HG03354 (cell line): ENCODE results near the gene NHSL1.
"Not testable (repeated sequence)": the region's sequence is repeated elsewhere in the genome, so short reads cannot be mapped to it uniquely, and the experiment has no call there.

Experiments
- ATAC-seq: cut with Tn5 transposase; IDR thresholded peaks from one replicate; pipeline ENCODE4 v1.9.1; 2021; ENCODE audit warnings: mild to moderate bottlenecking; ENCODE audit not compliant: unreplicated experiment, poor library complexity, severe bottlenecking

The NHSL1 gene

DNA sequence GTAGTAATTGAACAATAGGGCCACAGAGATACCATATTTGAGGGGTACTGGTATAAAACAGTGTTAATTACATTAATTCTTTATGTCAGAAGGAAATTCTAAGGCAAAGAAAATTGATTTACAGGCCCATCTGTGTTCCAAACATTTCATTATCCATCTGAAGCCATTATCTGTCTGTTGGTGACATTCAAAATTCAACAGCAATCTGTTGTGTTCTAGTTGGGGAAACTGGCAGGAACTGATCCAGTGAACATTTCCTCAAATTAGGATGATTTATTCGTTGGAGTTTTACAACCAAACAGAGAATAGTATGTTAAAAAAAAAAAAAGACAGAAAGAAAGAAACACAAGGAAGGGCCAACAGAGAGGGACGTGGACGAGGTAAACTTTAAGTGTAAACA is 65.2 kb downstream of the NHSL1 start:
- no peak for ATAC-seq

DNA sequence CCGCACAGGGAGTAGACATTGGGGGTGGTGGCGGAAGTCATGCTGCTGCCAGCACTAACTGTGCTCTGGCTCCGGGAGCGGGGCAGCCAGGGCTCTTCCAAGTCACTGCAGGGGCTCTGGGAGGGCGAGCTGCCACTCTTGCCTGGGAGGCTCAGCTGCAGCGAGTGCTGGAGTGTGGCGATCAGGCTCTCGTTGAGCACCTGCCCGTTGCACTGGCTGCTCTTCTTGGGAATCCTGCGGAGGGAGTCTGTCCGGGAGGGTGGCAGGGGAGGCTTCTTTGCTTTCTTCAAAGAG is 67.3 kb downstream of the NHSL1 start:
- ATAC-seq: no peak

DNA sequence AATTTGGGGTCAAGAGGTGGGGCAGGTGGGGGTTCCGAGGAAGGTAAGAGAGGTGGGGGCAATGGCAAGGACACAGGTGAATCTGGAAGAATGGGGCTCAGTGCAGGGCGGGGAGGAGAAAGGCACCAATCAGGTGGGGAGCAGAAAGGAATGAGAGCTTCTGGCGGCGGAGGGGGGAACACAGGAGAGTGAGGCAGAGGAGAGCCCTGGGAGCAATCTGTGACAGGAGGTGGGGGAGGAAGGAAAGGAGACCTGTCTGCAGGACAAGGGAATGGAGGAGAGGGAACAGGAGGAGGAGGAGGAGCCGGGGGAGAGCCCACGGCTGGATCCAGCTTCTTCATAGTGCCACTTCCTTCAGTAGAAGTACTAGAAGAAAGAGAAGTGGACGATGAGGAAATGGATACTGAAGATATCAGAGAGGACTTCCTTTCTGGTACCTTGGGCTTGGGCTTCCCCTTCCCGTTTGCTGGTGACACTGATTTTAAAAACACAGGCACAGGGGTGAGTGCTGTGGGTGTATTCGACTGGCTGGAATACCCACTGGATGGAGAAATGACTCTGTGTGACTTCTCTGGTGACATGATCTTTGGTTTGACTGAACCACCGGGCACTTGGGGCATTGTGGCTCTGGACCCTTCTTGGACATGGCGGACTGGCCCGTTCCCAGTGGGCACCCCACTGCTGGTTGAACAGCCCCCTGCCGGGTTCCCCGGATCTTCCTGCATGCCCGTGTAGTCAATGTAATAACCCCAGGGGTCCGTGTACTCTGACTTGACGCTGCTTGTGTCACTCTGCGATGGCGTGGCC is 67.8 kb downstream of the NHSL1 start:
- no peak for ATAC-seq

DNA sequence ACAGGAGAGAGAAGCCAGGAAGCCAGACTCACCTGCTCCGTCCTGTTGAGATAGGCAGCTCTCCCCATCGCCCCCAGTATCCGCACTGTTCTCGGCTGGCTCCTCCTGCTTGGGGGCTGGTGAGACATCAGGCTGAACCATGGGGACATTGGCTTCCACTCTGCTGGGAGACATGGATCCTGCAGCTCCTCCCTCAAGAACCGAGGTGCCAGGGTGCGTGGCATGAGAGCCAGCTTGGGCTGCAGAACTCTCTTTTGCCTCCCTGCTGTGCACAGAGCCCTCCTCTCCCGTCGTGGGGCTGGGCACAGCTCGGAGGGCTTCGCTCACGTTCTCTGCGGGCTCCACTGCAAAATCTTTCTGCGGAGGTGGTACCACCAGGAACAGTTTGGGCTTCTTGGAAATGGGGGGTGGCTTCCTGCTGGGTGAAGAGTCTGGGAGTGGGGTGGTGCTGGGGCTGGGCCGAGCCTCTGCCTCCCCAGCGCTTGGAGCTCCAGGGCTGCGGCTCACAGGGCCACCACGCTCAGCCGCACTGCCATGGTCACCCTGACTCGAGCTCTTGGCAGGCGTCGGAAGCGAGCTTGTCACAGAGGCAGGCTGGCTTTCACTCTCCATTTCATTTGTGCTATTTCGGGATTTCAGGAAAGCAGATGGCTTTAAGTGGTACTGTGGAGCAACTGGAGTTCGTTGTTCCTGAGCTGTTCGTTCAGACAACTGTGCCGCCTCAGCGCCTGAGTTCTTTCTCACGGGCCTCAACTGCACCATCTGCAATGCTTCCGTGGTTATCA is 68.7 kb downstream of the NHSL1 start:
- ATAC-seq: no peak

DNA sequence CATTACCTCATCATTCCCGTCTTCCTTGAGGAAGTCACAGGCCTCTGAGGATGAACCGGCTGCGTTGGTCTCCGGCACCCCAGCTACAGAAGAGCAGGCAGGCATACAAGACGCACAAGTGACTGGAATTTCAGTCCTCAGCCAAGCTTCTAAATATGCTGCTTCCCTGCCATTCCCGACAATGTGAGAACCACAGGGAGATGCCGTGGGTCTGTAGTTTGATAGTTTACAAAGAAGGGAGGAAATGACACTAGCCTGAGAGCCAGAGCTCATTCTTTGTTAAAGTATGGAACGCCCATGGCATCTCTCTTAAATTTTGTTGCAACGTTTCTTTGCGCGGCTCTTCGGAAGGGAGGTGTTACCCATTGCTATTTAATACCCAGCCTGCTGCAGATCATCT is 69.5 kb downstream of the NHSL1 start:
- ATAC-seq: no peak

DNA sequence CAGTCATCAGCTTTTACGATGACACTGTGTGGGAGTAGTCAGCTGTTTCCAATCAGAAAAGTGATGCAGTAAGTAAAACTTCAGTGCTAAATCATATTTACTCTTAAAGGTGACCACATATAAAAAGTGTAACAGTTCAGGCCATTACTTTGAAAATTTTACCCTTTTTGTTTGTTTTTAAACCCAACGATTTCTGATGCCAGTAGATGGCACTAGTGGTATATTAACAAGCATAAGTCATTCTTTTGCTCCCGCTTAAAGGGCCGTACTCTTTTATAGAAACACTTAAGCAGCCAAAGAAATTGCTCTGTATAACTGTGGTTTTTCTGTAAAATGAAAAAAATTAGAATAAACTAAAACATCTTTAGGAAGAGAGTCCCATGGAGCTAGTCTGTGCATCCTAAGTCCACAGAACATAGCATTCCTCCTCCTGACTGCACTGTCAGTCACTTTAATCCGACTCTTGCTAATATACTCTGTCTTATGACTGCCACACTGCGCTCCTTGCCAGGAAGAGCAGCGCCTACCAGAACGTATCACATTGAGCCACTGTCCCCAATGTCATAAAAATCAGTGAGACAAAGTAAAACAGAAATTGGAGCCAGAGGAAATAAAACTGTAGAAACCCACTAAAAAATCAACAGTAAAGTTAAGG is 70.2 kb downstream of the NHSL1 start:
- ATAC-seq: no peak

DNA sequence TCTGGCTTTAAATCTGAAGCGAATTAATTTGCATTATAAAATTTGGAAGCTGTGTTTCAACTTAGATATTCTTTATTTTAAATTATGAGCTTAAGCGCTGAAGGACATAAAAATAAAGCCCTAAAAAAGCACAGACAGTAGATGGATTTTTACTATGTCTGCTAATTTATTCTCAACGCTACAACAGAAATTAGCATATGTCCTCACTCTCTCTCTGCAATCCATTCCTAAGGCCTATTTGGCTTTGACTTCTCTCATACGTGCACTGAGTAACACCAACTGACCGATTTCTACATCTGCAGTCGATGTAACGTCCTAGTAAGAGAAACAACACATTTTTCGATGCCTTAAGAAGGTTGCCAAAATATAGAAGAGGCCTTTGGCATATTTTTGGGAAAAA is 71.6 kb downstream of the NHSL1 start:
- ATAC-seq: no peak

DNA sequence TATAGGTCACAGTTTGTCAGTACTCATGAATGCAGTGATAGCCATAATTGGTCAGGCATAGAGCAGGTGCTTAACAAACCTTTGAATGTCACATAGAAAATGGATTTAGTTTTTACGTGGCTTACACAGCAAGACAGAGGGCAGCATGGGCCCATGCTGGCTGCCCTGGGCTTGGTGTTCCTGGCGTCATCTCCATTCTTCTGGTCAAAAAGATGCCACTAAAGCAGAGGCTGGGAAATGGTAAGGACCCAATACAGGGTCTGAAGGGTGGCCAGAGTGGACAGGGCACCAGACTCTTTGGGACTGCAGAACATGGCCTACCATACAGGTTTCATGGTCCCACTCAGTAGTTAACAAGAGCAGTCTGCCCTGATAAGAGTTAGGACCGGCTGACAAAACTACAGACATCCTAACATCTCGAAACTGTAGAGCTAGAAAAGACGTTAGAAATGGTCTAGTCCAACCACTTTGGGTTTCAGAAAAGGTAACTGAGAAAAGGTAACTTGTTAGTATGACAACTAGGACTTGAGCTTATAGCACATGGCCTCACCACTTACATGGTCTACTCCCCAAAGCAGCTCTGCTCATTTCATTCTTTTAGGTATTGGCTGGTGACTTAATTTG is 72.7 kb downstream of the NHSL1 start:
- no peak for ATAC-seq

DNA sequence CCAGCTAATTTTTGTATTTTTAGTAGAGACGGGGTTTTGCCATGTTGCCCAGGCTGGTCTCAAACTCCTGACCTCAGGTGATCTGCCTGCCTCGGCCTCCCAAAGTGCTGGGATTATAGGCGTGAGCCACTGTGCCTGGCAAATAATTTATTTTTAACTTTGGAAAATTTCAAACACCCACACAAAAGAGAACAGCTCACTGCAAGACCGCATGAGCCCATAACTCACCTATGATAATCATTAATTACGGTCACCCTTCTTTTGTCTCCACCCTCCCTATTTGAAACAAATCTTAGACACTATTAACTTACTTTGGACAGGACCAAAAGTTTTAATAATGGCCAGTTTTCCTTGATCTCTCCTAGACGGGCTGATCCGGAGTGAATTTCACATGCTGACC is 74.0 kb downstream of the NHSL1 start:
- ATAC-seq: not testable (repeated sequence)

DNA sequence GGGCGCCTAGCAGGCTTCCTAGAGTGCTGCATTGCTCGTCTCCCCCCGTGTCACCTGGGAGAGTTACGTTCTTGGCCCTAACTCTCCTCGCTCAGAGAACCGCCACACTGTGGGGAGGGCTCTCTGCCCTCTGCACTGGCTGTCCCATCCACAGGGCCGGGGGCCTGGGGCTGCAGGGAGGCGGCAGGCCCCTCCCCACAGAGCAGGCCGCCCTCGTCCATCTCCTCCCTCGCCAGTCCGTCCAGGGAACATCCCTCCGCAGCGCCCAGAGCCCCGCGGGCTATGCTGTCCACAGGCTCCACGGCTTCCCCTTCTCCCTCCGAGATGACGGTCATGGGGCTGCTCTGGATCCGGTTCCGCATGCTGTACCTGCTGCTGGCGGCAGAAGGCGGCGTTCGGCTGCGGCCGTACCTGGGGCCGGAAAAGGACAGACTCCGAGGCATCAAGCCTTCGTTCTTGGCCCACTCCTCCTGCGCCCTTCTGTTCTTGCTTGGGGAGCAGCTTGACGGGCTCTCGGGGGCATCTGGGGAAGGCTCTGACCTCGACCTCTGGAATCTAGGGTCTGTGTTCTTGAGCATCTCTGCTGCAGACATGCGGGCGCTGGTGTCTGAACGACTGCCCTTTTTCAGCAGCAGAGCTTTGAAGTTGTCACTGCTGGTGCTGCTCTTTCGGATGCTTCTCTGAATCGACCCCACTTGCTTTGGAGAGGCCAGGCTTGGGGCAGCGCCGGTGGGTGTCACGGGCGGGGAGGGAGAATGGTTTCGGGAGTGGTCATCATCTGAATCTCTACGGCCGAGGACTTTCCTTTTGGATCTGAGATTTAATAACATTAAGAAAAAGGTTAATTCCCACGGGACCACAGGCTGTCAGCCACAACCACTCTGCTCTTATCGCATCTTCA is 75.0 kb downstream of the NHSL1 start:
- ATAC-seq: no peak

DNA sequence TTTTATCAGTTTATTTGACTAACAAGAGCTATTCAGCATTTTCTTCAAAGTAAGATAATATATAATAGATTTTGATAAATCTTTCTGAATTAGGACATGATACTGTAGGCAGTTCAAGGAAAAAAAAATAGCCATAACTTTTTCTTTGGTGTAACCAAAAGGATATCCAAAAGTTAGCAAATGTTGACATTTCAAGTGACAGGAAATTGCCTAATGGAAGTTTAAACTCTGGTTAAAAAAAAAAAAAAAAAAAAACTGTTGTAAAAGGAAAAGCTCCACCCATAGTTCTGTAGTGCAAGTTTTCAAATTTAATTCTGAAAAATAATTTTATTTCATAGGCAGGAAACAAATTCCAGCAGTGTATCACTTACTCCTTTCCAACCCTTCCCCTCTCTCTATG is 76.4 kb downstream of the NHSL1 start:
- ATAC-seq: no peak

DNA sequence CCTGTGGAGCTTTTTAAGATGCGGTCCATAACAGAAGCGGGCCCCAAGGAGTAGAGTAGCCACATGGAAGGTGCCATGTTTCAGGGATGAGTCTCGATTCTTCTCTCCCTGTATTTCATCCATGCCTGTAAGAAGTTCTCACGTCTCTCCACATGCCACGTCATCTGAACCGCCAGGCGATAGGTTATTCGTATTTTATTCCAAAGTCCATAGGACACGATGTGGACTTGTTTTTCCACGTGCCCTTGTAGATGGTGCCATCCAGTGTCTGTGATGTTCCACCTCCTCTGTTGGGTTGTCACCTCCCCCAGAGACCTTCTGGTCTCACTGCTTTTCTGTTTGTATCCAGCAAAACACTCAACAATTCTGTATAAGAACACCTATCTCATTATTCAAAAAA is 77.7 kb downstream of the NHSL1 start:
- no peak for ATAC-seq

DNA sequence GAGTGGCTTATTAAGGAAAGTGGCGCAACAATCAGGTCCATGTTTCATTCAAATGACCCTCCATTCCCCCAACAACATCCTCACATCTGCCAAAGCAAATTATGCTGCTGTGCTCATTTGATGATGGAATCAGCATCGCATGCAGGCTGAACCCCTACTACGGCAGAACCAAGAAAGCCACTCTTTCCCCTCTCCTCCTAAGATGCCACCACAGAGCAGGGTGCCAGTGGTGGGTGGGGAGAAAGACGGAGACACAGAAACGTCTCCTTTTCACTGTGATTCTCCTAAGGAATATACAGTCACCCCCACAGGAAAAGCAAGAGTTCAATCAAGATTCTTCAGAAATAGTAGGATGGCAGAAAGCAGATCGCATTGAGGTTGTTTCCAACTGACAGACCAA is 78.2 kb downstream of the NHSL1 start:
- ATAC-seq: no peak

DNA sequence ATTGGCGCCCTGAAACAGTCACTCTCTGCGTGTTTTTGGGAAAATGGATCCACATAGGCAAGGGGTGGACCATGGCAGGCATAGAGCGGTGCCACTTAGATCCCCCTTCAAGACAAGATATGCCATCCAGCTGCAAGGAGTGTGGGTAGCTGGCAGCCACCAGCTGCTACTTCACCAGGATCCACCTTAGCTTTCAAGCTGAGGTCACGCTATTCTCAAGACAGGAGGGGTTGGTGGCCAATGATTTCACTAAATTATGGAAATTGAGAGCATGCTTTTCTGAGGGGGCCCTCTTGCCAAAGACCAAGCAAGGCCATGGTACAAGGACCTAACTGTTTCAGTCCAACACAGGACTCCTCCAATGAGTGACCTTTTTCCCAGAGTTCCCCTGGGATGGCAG is 78.9 kb downstream of the NHSL1 start:
- ATAC-seq: no peak

DNA sequence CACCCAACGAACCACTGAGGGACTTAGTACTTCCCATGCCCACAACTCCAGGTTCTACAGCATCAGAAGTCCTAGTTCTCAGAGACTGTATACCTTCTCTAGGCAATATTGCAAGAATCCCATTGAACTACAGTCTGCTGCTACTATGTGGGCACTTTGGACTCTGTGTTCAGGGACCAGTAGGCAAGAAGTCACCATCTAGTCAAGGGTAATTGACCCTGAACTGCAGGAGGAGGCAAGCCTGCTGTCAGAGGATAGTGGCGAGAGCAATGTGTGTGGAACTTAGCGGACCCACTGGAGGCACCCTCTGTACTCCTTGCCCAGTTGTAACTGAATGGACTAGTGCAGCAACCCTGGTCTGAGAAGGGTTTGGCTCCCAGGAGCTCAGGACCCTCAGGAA is 79.5 kb downstream of the NHSL1 start:
- ATAC-seq: no peak

DNA sequence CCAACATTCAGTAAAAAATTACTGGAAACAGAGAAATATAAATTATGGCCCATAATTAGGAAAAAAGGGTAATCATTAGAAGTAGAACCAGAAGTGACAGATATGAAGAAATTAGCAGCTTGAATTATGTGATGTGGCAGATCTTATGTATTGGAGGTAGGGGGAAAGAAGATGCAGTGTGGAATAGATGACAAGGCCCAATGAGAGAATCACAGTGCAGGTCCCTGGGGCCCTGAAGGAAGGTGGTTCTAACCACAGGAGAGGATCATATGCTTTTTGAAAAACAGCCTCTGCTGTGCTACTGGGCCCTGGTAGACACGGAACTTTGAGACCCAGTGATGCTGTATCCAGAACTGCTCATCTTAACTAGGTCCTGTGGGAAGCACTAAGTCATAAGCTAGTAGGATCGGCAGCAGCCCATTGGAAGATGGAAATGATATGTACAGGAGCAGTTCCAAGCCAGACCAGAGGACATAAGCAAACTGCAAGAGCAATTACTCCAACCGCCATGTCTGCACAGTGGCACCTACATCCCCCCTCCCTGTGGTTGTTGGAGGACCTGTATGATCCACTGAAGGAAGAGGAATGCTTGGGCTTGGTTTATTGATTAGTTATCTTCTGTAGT is 81.1 kb downstream of the NHSL1 start:
- ATAC-seq: no peak

DNA sequence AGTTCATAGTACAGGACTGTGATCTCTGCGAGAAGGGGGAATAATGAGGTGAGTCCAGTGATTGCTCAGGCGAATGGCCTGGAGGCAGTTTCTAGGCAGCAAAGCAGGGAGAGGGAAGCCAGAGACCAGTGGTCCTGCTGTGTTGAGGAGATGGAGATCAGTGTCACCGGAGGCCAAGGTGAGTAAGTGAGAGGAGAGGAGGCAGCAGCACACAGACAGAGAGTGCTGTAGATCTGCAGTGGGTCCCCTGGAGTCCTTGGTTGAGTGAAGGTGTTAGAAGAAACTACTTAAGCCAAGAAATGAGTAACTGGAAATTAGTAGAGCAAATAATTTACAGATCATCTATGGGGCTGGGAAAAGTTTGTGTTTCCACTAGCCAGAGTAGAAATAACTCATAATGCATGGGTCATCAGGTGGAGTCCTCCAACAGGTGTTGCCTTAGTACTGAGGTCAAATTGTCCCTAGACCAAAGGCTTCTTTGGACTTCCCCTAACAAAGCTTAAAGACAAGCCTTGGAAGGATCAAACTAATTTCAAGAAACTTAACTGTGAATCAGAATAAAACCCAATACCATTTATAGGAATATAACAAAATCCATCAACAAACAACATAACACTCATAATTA is 81.7 kb downstream of the NHSL1 start:
- ATAC-seq: no peak

DNA sequence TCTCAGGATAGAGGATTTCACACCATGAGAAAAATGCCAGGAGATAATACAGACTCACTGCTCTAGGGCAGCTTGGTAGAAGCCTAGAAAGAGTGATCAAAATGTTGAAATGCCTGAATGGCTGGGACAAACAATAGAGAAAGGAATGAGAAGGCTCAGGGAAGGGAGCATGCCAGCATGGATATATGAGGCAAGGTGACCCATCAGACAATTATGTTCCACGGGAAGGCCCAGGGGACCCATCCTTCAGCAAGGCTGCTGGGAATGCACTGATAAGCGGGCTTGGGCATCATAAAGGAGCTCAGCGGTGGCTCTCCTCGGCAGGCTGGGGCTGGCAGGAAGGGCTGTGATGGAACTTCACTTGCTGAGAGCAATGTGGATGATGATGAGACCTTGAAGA is 83.1 kb downstream of the NHSL1 start:
- no peak for ATAC-seq

DNA sequence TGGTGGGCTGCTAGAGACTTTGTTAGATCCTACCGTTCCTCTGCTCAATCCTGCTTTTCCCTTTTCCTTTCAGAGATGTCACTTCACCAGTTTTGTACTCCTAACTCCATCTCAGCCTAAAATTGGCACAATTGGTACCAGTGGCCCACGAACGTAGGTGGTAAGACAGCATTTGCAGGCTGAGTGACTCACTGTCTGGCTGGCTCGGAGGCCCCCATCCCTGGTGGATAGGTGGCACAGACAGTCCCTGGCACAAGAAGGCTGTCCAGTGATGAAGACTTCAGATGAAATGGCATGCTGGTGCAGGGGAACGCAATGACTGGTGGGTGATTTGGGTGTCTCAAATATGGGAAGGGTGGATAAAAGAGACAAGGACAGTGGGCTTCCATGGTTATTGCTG is 84.2 kb downstream of the NHSL1 start:
- ATAC-seq: no peak
